T47D (cell line): ENCODE data around the gene PACS1.
A peak's percentile ranks its signal among the peaks of the same experiment; 100 is the strongest.
"Not testable (repeated sequence)": the region's sequence is repeated elsewhere in the genome, so short reads cannot be mapped to it uniquely, and the experiment has no call there.

Experiments used
- DNase-seq, 2 experiments: peaks; one replicate each; pipeline versions ENCODE4 v3.0.0 to v3.0.0-alpha.2; 2011 to 2012; ENCODE audit warnings: low read depth in 1 of 2, low spot score in 1 of 2
- JUND ChIP-seq: IDR thresholded peaks from 2 replicates; pipeline ENCODE4 v1.6.1; 2012; ENCODE audit warnings: low read depth
- in situ Hi-C: cut with HindIII; loops from 2 replicates; pipeline ENCODE4 v1.10.0; 2016; ENCODE audit warnings: low sequenced_read_pairs, low pct_unique_long_range_greater_than_20kb

PACS1 gene

DNA sequence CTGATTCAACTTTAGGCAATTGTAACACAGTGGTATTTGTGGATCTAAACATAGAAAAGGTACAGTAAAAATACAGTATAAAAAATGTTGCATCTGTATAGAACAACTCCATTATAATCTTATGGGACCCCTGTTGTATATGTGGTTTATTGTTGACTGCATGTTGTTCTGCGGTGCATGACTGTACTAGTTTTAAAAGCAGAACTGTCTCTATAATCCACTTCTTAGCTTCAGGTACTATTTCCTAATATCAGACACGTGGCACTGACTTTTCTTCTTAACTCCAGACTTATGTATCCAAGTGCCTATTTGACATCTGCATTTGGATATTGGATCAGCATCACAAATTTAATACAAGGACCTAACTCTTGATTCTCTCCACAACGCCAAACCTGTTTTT lies 41.1 kb downstream of the PACS1 start:
- TF ChIP-seq JUND = no peak
- DNase-seq = no peak
- in situ Hi-C loops = no loop called here

DNA sequence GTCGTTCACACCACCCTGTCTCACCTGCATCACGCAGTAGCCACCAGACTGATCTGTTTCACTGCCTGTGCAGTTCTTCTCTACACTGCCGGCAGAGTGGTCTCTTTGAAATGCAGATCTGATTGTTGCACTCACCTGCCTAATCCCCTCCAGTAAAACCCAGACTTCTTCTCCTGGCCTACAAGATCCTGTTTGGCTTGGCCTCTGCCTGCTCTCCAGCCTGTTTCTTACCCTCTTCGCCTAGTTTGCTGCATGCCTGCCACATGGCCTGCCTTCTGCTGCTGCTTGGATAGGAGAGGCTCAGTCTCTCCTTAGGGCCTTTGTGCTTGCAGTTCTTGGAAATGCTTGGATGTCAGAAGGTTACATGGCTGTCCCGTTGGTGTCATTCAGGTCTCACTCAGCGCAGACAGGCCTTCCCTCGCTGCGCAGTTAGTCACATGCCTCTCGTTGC lies 42.0 kb downstream of the PACS1 start:
- in situ Hi-C loops = no loop called here
- DNase-seq = no peak
- no peak for TF ChIP-seq JUND

DNA sequence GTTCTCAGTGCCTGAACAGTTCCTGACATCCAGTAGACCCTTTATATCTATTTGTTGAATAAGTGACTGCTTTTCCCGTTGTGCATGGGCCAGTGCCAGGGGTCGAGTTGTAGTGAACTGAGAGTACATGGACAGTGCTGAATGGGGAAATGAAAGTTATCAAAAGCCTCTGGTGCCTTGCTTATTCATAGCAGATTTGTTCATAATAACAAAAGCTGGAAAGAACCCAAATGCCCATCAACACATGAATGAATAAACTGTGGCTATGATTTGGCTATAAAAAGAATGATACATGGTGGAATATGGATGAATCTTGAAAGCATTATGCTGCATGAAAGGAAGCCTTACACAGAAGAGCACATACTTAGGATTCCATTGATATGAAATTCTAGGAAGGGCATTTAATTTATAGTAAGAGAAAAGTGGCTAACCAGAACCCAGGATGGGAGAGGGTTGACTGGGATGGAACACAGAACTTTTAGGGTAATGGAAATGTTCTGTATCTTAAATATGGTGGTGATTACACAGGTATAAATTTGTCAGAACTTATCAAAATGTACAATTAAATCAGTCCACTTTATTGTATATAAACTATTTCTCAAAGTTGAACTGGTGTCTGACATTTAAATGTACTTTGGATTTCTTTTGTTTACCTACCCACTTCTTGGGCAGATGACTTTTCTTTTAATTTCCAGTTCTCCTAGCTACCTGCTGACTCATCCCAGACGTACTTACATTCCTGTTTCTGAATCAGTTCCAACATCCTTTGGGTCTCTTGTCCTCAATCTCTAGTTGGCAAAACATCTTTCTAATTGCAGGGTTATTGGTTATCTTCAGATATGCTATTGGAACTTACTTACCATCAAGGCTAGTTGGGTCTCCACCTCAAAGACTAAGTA lies 42.8 kb downstream of the PACS1 start:
- 0 out of 2 replicates have a peak, but pooled peaks have one; percentile 15 for TF ChIP-seq JUND
- in situ Hi-C loops = no loop called here
- DNase-seq = peak in 1 of 2 experiments; percentile 53

DNA sequence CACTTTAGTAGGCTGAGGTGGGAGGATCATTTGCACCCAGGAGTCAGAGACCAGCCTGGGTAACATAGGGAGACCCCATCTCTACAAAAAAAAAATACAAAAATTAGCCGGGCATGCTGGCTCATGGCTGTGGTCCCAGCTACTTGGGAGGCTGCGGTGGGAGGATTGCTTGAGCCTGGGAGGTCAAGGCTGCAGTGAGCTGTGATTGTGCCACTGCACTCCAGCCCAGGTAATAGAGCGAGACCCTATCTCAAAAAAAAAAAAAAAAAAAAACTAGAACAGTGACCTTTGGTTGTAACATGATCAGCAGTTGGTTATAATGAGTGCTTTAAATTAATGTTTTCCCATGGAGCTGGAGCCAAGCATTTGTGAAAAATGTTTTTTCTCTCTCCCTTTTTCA lies 44.9 kb downstream of the PACS1 start:
- DNase-seq, in situ Hi-C loops: not testable (repeated sequence)

DNA sequence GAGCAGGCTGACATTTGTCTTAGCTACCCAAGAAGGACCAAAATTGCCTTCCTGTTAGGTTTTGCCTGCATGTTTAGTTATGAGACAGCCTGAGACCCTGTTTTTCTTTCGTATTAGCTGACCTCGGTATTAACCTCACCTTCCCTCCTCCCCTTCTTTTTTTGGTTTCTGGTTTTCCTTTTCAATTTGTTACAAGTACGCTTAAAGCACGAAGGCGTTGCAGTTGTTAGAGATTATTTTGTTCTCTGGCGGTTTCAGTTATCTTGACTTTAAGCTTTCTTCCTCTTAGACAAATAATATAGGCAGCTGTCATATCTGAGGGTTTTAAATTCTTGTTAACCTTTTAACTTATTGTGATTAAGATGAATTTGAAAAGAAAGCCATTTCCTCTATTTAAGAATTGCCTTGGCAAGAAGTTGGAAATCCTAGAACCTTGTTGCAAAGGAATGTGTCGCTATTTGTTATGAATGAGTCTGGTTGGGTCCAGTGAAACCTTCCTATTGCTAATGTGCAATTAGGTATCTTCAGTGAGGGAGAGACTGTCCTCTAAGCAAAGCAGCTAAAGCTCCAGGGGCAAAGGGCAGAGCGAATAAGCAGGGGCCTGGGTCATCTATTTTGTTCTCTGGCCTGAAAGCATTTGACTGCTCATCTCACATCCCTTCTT lies 45.7 kb downstream of the PACS1 start:
- no peak for TF ChIP-seq JUND
- no peak for DNase-seq
- in situ Hi-C loops = no loop called here

DNA sequence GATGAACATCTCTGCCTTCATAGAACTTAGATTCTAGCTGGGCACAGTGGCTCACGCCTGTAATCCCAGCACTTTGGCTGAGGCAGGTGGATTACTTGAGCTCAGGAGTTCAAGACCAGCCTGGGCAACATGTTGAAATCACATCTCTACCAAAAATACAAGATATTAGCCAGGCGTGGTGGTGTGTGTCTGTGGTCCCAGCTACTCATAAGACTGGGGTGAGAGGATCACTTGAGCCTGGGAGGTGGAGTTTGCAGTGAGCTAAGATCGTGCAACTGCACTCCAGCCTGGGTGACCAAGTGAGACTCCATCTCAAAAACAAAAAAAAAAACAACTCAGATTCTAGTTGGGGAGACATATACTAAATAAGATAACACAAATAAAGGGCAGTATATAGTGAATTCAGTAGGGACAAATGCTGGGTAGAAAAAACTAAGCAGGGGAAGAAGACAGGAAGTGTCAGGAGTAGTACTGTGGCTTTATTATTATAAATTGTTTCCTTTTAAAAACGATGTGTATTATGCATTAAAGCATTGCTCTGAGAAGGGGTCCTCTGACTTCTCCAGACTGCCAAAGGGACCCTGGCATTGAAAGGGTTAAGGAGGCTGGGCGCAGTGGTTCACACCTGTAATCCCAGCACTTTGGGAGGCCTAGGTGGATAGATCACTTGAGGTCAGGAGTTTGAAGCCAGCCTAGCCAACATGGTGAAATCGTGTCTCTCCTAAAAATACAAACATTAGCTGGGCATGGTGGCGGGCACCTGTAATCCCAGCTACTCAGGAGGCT lies 46.7 kb downstream of the PACS1 start:
- no peak for TF ChIP-seq JUND
- in situ Hi-C loops = no loop called here
- no peak for DNase-seq

DNA sequence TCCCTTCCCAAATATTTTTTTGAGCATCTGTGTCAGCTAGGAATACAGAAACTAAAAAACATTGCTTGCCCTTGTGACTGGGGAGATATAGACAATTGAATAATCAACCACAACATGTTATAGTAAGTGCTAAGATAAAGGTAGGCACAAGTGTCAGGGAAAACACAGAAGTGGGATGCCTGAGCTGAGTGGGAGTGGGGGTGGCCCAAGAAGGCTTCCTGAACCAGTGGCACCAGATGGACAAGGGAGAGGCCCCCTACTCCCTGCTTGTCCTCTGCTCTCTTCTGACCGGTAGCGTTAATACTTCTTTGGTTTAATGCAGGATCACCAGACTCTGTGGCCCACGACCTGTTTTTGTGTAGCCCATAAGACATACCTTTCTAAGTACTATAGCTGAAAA lies 48.8 kb downstream of the PACS1 start:
- in situ Hi-C loops = no loop called here
- no peak for DNase-seq
- TF ChIP-seq JUND = no peak

DNA sequence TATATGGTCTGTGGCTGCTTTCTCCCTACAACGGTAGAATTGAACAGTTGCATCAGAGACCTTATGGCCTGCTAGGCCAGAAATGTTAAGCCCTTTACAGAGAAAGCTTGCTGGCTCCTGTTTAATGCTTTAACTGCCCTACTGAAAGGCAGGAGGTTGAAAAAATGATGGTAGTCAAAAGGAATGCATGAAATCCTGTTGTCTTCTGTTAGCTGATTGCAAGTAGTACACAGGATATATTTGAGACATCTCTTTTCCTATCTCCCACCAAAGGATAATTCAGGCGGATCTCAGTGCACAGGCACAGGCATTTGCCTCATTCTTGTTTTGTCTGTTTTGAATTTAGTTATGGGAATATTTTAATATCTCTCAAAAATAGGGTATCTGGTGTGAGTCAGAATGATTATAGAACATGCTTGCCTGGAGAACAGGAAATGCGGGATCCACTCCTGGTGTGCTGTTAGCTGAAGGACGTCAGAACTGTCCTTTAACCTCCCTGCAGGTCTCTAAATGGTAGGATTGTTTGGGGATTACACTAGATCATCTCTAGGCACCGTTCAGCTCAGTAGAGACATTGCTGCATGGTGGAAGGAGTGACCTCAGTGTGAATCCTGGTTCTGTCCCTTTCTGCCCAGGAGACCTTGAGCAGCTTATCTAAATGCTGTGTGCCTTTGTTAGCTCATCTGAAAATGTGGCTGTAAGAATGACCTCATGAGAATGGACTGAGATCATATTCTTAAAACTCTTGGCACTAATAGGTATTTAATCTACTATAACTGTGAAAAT lies 49.5 kb downstream of the PACS1 start:
- in situ Hi-C loops = no loop called here
- no peak for DNase-seq
- no peak for TF ChIP-seq JUND

DNA sequence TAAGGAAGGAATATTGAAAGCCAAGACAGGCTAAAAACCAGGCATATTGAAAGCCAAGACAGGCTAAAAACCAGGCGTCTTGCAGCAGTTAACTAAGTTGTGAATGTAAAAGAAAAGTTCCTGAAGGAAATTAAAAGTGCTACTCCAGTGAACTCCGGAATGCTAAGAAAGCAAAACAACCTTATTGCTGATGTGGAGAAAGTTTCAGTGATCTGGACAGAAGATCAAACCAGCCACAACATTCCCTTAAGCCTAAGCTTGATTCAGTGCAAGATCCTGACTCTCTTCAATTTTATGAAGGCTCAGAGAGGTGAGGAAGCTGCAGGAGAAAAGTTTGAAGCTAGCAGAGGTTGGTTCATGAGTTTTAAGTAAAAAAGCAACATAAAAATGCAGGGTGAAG lies 51.4 kb downstream of the PACS1 start:
- no peak for TF ChIP-seq JUND
- in situ Hi-C loops = no loop called here
- DNase-seq = no peak

DNA sequence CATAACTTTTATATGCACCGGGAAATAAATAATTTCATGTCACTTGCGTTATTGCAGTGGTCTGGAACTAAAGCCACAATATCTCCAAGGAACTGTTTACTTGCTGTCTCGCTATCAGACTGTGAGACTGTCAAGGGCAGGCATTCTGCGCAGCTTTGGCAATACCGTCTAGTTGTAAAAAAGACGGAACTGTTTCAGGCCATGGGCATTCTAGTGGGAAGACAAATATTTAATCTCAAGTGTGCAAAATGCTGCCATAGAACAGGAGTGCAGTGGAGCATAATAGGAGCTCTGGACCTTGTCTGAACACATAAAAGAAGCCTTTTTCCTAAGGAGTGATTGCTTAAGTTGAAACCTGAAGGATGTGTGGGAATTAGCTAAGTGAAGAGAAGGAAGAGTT lies 53.8 kb downstream of the PACS1 start:
- no peak for TF ChIP-seq JUND
- DNase-seq = no peak

DNA sequence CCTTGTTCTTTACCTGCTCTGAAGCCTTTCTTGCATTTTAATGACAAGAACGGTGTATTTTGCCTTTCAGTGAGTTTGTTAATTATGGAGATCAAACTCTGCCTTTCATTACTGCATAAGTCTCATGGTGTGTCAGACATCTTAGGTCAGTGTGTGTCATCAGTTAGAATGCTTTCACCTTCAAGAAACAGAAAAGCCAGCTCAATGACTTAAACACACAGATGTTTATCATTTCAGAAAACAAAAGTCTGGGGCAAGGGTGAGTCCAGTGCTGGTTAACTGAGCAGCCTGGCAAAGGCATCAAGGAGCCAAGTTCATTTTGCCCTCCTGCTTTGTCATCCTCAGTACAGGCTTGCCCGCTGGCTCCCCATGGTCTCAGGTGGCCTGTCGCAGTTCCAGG lies 54.5 kb downstream of the PACS1 start:
- no peak for DNase-seq
- in situ Hi-C loops = no loop called here
- no peak for TF ChIP-seq JUND

More for the DNA sequence above, 53.8 kb downstream of the PACS1 start:
- in situ Hi-C loops = no loop called here

DNA sequence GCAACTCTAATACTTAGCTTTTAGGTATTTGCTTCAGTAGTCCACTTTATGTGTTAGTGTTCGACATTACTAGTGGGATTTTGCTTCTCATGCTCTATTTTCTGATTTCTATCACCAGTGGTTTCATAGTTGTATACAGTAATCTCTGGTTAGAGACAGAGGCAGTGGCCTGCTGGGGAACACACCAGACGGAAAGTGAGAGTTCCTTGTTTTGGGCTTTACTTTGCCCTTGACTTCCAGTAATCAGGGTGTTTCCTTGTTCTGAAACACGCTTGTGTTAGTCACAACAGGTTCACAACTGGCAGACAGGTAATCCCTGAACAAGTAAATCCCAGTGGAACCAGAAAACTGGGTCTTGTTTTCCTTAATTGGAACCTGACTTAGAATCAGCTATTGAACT lies 56.0 kb downstream of the PACS1 start:
- no peak for DNase-seq
- in situ Hi-C loops = no loop called here
- TF ChIP-seq JUND = no peak
